HepG2 (cell line): ENCODE results near the gene PPIG. TPM values are rescaled to one million over a fixed set of nuclear protein-coding genes. Genes with fewer than 3 reads are reported as not detected.
"Not testable (repeated sequence)": the region's sequence is repeated elsewhere in the genome, so short reads cannot be mapped to it uniquely, and the experiment has no call there.

Source experiments
- ATAC-seq: fragments of 200-7000 bp; cut with Tn5 transposase; 3 replicates; pipeline ENCODE4 v1.9.1; 2020; ENCODE audit warnings: mild to moderate bottlenecking, moderate library complexity
- BruUV-seq: library from RNA; stranded (reverse); fragments of 400-500 nt; replicated peaks from 2 replicates; lab custom pipeline; 2021; lab: Mats Ljungman, UMichigan
- CTCF ChIA-PET: fragments of 300-600 bp; formaldehyde crosslinking; extraction: SDS; loops from one replicate; lab custom pipeline; 2021; ENCODE audit warnings: low total read pairs, inconsistent platforms, low intra/inter-chr PET ratio; lab: Yijun Ruan, JAX
- POLR2A ChIA-PET: fragments of 350-600 bp; sonication (Branson Sonifier 250); formaldehyde crosslinking; loops from one replicate; lab custom pipeline; 2020; ENCODE audit warnings: antibody characterized with exemption, inconsistent platforms; lab: Yijun Ruan, JAX
- DNase-seq: peaks from one replicate; pipeline ENCODE4 v3.0.0-alpha.2; 2015; ENCODE audit warnings: low spot score
- FAIRE-seq: peaks from 3 replicates; lab custom pipeline; 2011; peaks lifted over from hg19 to GRCh38; lab: Jason Lieb, UNC
- H2AFZ ChIP-seq: one replicate; pipeline ENCODE4 v1.6.1; 2011; ENCODE audit warnings: low read length, inconsistent platforms
- H3K27ac ChIP-seq: fragments of 300-600 bp; 3 replicates; pipeline ENCODE4 v1.8.0; 2011; ENCODE audit warnings: mixed run types, mild to moderate bottlenecking, mixed read lengths, low read length, inconsistent platforms; ENCODE audit not compliant: insufficient read depth; ENCODE audit errors: extremely low read length
- H3K27me3 ChIP-seq, 2 experiments: fragments of 200-600 bp in 1 of 2; 2 replicates in 1 of 2; 3 replicates in 1 of 2; pipeline versions ENCODE4 v1.6.0 to v1.8.0; 2011; ENCODE audit warnings: low read length in 2 of 2, mild to moderate bottlenecking in 2 of 2, moderate library complexity in 2 of 2, inconsistent platforms in 1 of 2; ENCODE audit not compliant: insufficient read depth in 2 of 2, control insufficient read depth in 1 of 2
- H3K36me3 ChIP-seq, 2 experiments: fragments of 200-600 bp in 1 of 2; replicated peaks in 1 of 2; 2 replicates in 1 of 2; 3 replicates in 1 of 2; pipeline versions ENCODE4 v1.5.1 to v1.8.0; 2011; ENCODE audit warnings: low read length in 2 of 2, inconsistent platforms in 1 of 2; ENCODE audit not compliant: insufficient read depth in 2 of 2, control insufficient read depth in 1 of 2
- H3K4me1 ChIP-seq: 2 replicates; pipeline ENCODE4 v1.5.1; 2012; ENCODE audit warnings: low read length, inconsistent platforms; ENCODE audit not compliant: insufficient read depth
- H3K4me2 ChIP-seq: 2 replicates; pipeline ENCODE4 v1.6.0; 2011; ENCODE audit warnings: low read depth, low read length, inconsistent platforms
- H3K4me3 ChIP-seq, 3 experiments: fragments of 200-600 bp in 1 of 3; sonication (generic), shearing (Covaris generic) in 1 of 3; replicated peaks in 1 of 3; 2 replicates each; pipeline ENCODE4 v1.5.1; 2011 to 2016; ENCODE audit warnings: low read length in 3 of 3, inconsistent platforms in 2 of 3, low read depth in 2 of 3, mild to moderate bottlenecking in 2 of 3, control low read depth in 1 of 3, mixed read lengths in 1 of 3; ENCODE audit not compliant: insufficient read depth in 1 of 3
- H3K79me2 ChIP-seq: one replicate; pipeline ENCODE4 v1.6.1; 2011; ENCODE audit warnings: low read length, inconsistent platforms; ENCODE audit not compliant: insufficient read depth
- H3K9ac ChIP-seq: 2 replicates; pipeline ENCODE4 v1.6.0; 2011; ENCODE audit warnings: mild to moderate bottlenecking, low read depth, low read length, inconsistent platforms; ENCODE audit not compliant: insufficient read depth
- H3K9me3 ChIP-seq: 2 replicates; pipeline ENCODE4 v1.5.1; 2012; ENCODE audit warnings: mild to moderate bottlenecking, low read length
- H4K20me1 ChIP-seq: 2 replicates; pipeline ENCODE4 v1.6.0; 2011; ENCODE audit warnings: inconsistent platforms, mild to moderate bottlenecking, low read length, moderate library complexity; ENCODE audit not compliant: insufficient read depth
- GTF2F1 ChIP-seq: fragments of 150-350 bp; IDR thresholded peaks from 2 replicates; pipeline ENCODE4 v1.6.1; 2014; ENCODE audit warnings: low read length
- MBNL3 ChIP-seq: fragments of 250-450 bp; sonication (Bioruptor Pico); conservative IDR thresholded peaks from 2 replicates; pipeline ENCODE4 v1.8.0; 2022; ENCODE audit warnings: mild to moderate bottlenecking, inconsistent platforms
- MED13 ChIP-seq: sonication (generic); formaldehyde crosslinking; IDR thresholded peaks from 2 replicates; pipeline ENCODE4 v1.5.0; 2020; ENCODE audit warnings: missing genetic modification reagents
- NR1H2 ChIP-seq: sonication (generic); formaldehyde crosslinking; IDR thresholded peaks from 2 replicates; pipeline ENCODE4 v1.8.1; 2022; ENCODE audit warnings: low read depth, missing genetic modification reagents, borderline replicate concordance
- PRPF4 ChIP-seq: fragments of 200-400 bp; formaldehyde crosslinking; IDR thresholded peaks from 2 replicates; pipeline ENCODE4 v1.6.1; 2016; ENCODE audit warnings: low read length, low read depth; ENCODE audit not compliant: poor library complexity, severe bottlenecking
- WIZ ChIP-seq: sonication (generic); formaldehyde crosslinking; IDR thresholded peaks from 2 replicates; pipeline ENCODE4 v1.5.1; 2020; ENCODE audit warnings: mild to moderate bottlenecking, missing genetic modification reagents
- ZNF777 ChIP-seq: sonication (generic); formaldehyde crosslinking; IDR thresholded peaks from 2 replicates; pipeline ENCODE4 v1.4.0; 2020; ENCODE audit warnings: missing genetic modification reagents
- WGBS: methylation state at CpG from one replicate; pipeline ENCODE4 v1.1.6; 2017; ENCODE audit warnings: low lambda C conversion rate; 5-methylcytosine and 5-hydroxymethylcytosine counted together
- in situ Hi-C: cut with HindIII; loops from 2 replicates; pipeline ENCODE4 v1.10.0; 2017; ENCODE audit warnings: low pct_unique_long_range_greater_than_20kb; ENCODE audit not compliant: extremely low pct_ligation_motif_present
- intact Hi-C: fragments of 100-400 bp; cut with micrococcal nuclease; formaldehyde crosslinking; loops from one replicate; pipeline ENCODE4 v1.10.0; 2022; ENCODE audit not compliant: unreplicated experiment
- polyA plus RNA-seq, 8 experiments: library from polyadenylated mRNA; depleted of rRNA in 3 of 8; stranded (reverse) in 7 of 8; unstranded in 1 of 8; fragments of >200 nt; fragmentation: Illumina TruSeq in 4 of 8; extraction: Trizol in 4 of 8; gene quantifications; 2 replicates each; pipeline versions ENCODE4 v1.2.1 to v1.2.3, GENCODE V29; 2011 to 2016; ENCODE audit warnings: low read depth in 4 of 8, missing spikeins in 1 of 8, mixed read lengths in 1 of 8; ENCODE audit not compliant: insufficient read depth in 1 of 8
- total RNA-seq, 5 experiments: library from RNA; depleted of rRNA; stranded (reverse); fragments of >200 nt; fragmentation: Illumina TruSeq; extraction: Trizol; gene quantifications; 2 replicates each; pipeline ENCODE4 v1.2.3, GENCODE V29; 2016; ENCODE audit warnings: low read depth in 1 of 5

PPIG gene
- total and polyA plus RNA-seq, 2 of the 13 experiments (the other 11 are each of a cell fraction or from before 2014, with no cell fraction given): 31.3 to 81.0 TPM

- intact Hi-C loops (no loop called here), in situ Hi-C loops (no loop called here)
- no peak for TF ChIP-seq GTF2F1
- TF ChIP-seq MBNL3 (CRISPR knock-in tag): no peak
- no peak for TF ChIP-seq PRPF4
- no peak for TF ChIP-seq NR1H2 (CRISPR knock-in tag)
- TF ChIP-seq ZNF777 (CRISPR knock-in tag): no peak
- no peak for TF ChIP-seq MED13 (CRISPR knock-in tag)
- H3K27ac ChIP-seq: no peak overlapping the region
- ATAC-seq (peak; percentile 52; the same call in 2 of the 3 replicates), FAIRE-seq (no peak), DNase-seq (no peak)
- peaks cover 13% of the 10 kb centered on the region for H3K4me1 ChIP-seq
- H3K4me2 ChIP-seq: peak overlapping the region; percentile 41; the same call in 1 of the 2 replicates
- H3K36me3 ChIP-seq: no peaks in the 10 kb centered on the region
- H4K20me1 ChIP-seq: no peaks in the 10 kb centered on the region
- ChIA-PET CTCF (no interaction called here), POLR2A (no interaction called here)
- no peak overlapping the region for H3K9ac ChIP-seq
- no peak overlapping the region for H3K4me3 ChIP-seq
- no peaks in the 10 kb centered on the region for H3K9me3 ChIP-seq
- no peaks in the 10 kb centered on the region for H3K79me2 ChIP-seq
- peak overlapping the region; percentile 60 for H2AFZ ChIP-seq
- no TSS peak for BruUV-seq
- WGBS: 43% methylated on average over 6 of the region's 6 CpGs
- H3K27me3 ChIP-seq: no peaks in the 10 kb centered on the region; a peak in 1 of 5 replicates
Measured at GRCh38 chr2:169579044-169579443, 5.1 kb upstream of the PPIG start.

- Histone ChIP-seq H4K20me1 (peaks cover 18% of the 10 kb centered on the region), H3K79me2 (peaks cover 35% of the 10 kb centered on the region), H3K4me1 (peaks cover 25% of the 10 kb centered on the region)
- POLR2A ChIA-PET: interaction anchor here (2.4 kb wide), 1 partner anchor 9 kb away, joined by 21 read pairs; the partner anchor contains the start of gene FASTKD1
- H3K4me2 ChIP-seq, BruUV-seq, ATAC-seq, FAIRE-seq, H3K27ac ChIP-seq, H3K4me3 ChIP-seq, H3K9ac ChIP-seq, H3K36me3 ChIP-seq, intact Hi-C loops, DNase-seq, H3K9me3 ChIP-seq, CTCF ChIA-PET, in situ Hi-C loops, H2AFZ ChIP-seq, H3K27me3 ChIP-seq: not testable (repeated sequence)
- 97% methylated on average over 10 of the region's 10 CpGs for WGBS
- 0 out of 2 replicates have a peak, but pooled peaks have one; percentile 1 for TF ChIP-seq WIZ (CRISPR knock-in tag)
Measured at GRCh38 chr2:169582552-169583266, 1.4 kb upstream of the PPIG start.
